ENCODE measurements around the gene TYW1B. TPM values are rescaled to one million over a fixed set of nuclear protein-coding genes. Genes with fewer than 3 reads are reported as not detected.
"Not testable (repeated sequence)": the region's sequence is repeated elsewhere in the genome, so short reads cannot be mapped to it uniquely, and the experiment has no call there.

TYW1B gene
- polyA plus RNA-seq, 3 donors: 0.17 to 2.9 (median 0.31) TPM

GRCh38 chr7:72583620-72584361 lies 244.2 kb downstream of the TYW1B start:
- 100% methylated on average over 1 of the region's 3 CpGs for WGBS (ENCODE audit: insufficient coverage)
- Mint-ChIP-seq H3K9me3 (peaks cover 12 to 32% (median 20%) of the 10 kb centered on the region in 7 donors), H3K36me3 (peaks cover 9 to 14% of the 10 kb centered on the region in 2 donors)
- H4K20me1 ChIP-seq (ENCODE audit: insufficient read depth, low read length); H3K27ac ChIP-seq (ENCODE audit: low read depth in 1 of 2, low read length in 2 of 2); H3K27ac Mint-ChIP-seq; H2AFZ ChIP-seq (ENCODE audit: insufficient read depth, low read depth, low read length, poor library complexity, severe bottlenecking); intact Hi-C loops (cut with micrococcal nuclease); H3K9ac ChIP-seq (ENCODE audit: insufficient read depth, low read length, poor library complexity, severe bottlenecking); H3K27me3 Mint-ChIP-seq (ENCODE audit: low read depth in 3 of 3); DNase-seq; H3K4me2 ChIP-seq (replicated peaks; ENCODE audit: extremely low read depth, low read length, poor library complexity, severe bottlenecking); H3K4me3 Mint-ChIP-seq; H3K27me3 ChIP-seq (ENCODE audit: control insufficient read depth in 2 of 2, insufficient read depth in 2 of 2, low read length in 2 of 2); H3K4me1 ChIP-seq (ENCODE audit: control insufficient read depth in 1 of 2, insufficient read depth in 2 of 2, low read length in 2 of 2); H3K36me3 ChIP-seq (replicated peaks in 1 of 2; ENCODE audit: control insufficient read depth in 1 of 2, insufficient read depth in 2 of 2, low read length in 2 of 2); H3K4me3 ChIP-seq (replicated peaks in 1 of 3; ENCODE audit: low read depth in 2 of 3, low read length in 3 of 3); H3K79me2 ChIP-seq (ENCODE audit: insufficient read depth, low read length); H3K4me1 Mint-ChIP-seq: not testable (repeated sequence)
- H3K9me3 ChIP-seq (replicated peaks in 1 of 2; ENCODE audit: control insufficient read depth in 1 of 2, insufficient read depth in 1 of 2, low read length in 2 of 2): peaks cover 8 to 14% of the 10 kb centered on the region in 2 donors

GRCh38 chr7:72580142-72580770 lies 247.7 kb downstream of the TYW1B start:
- H4K20me1 ChIP-seq (ENCODE audit: insufficient read depth, low read length); H3K4me2 ChIP-seq (replicated peaks; ENCODE audit: extremely low read depth, low read length, poor library complexity, severe bottlenecking); H3K4me3 Mint-ChIP-seq; H3K4me3 ChIP-seq (replicated peaks in 1 of 3; ENCODE audit: low read depth in 2 of 3, low read length in 3 of 3); H2AFZ ChIP-seq (ENCODE audit: insufficient read depth, low read depth, low read length, poor library complexity, severe bottlenecking); H3K4me1 Mint-ChIP-seq; H3K27ac Mint-ChIP-seq; H3K79me2 ChIP-seq (ENCODE audit: insufficient read depth, low read length); H3K27me3 Mint-ChIP-seq (ENCODE audit: low read depth in 3 of 3); H3K9ac ChIP-seq (ENCODE audit: insufficient read depth, low read length, poor library complexity, severe bottlenecking); H3K36me3 ChIP-seq (replicated peaks in 1 of 2; ENCODE audit: control insufficient read depth in 1 of 2, insufficient read depth in 2 of 2, low read length in 2 of 2); DNase-seq; H3K27me3 ChIP-seq (ENCODE audit: control insufficient read depth in 2 of 2, insufficient read depth in 2 of 2, low read length in 2 of 2); H3K4me1 ChIP-seq (ENCODE audit: control insufficient read depth in 1 of 2, insufficient read depth in 2 of 2, low read length in 2 of 2); H3K27ac ChIP-seq (ENCODE audit: low read depth in 1 of 2, low read length in 2 of 2); intact Hi-C loops (cut with micrococcal nuclease); H3K9me3 ChIP-seq (replicated peaks in 1 of 2; ENCODE audit: control insufficient read depth in 1 of 2, insufficient read depth in 1 of 2, low read length in 2 of 2): not testable (repeated sequence)
- 100% methylated on average over 3 of the region's 9 CpGs for WGBS (ENCODE audit: insufficient coverage)
- Mint-ChIP-seq H3K36me3 (peaks cover 12 to 13% of the 10 kb centered on the region in 2 donors), H3K9me3 (peaks cover 0 to 12% (median 7%) of the 10 kb centered on the region in 7 donors)
